Amniotic stem cell (primary cell): ENCODE data around the gene COQ5.

Experiments used
- DNase-seq: peaks from one replicate; lab custom pipeline; 2025; lab: John Stamatoyannopoulos, UW

Gene COQ5

GRCh38 chr12:120453977-120454376 is 75.0 kb downstream of the COQ5 start:
- no peak for DNase-seq
